WTC11 (cell line): Measurements from ENCODE around the gene CYLD.

ENCODE experiments used
- KAT7 ChIP-seq: sonication (generic); formaldehyde crosslinking; IDR thresholded peaks from 2 replicates; pipeline ENCODE4 v1.8.1; 2023; ENCODE audit warnings: missing genetic modification reagents, mild to moderate bottlenecking, borderline replicate concordance
- STAT6 ChIP-seq: sonication (generic); formaldehyde crosslinking; conservative IDR thresholded peaks from 2 replicates; pipeline ENCODE4 v1.8.1; 2023; ENCODE audit warnings: mild to moderate bottlenecking, low read depth, missing genetic modification reagents, moderate library complexity
- TF ChIP-seq, protein P1 (sequence below): sonication (generic); formaldehyde crosslinking; IDR thresholded peaks from 2 replicates; pipeline ENCODE4 v1.8.1; 2022; ENCODE audit warnings: mild to moderate bottlenecking, moderate library complexity, missing genetic modification reagents
- TF ChIP-seq, protein P2 (sequence below): fragments of 250-450 bp; sonication (Bioruptor Pico); IDR thresholded peaks from 2 replicates; pipeline ENCODE4 v1.9.0; 2021; ENCODE audit warnings: mild to moderate bottlenecking

DNA sequence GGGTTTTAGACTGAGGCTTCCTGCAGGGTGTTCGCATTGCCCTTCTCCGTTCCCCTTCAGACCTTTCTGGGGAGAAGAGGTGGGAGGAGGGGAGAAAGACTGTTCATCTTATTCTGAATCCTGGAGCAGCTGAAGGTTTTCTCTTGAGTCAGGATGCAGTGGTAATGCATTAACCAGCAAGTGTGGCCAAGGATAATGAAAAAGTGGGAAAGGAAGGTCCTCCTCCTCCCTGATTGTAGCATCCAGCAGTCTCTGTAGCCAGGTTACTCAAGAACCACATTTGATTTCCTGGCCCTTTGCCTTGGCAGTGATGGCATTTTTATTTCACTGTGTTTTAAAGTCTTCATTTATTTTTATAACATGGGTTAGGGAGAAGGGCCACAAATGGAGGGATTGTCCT is 59.1 kb downstream of the CYLD start:
- TF ChIP-seq, protein P1, sequence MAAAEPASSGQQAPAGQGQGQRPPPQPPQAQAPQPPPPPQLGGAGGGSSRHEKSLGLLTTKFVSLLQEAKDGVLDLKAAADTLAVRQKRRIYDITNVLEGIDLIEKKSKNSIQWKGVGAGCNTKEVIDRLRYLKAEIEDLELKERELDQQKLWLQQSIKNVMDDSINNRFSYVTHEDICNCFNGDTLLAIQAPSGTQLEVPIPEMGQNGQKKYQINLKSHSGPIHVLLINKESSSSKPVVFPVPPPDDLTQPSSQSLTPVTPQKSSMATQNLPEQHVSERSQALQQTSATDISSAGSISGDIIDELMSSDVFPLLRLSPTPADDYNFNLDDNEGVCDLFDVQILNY (CRISPR knock-in tag) = no peak
- TF ChIP-seq KAT7 (CRISPR knock-in tag) = no peak
- TF ChIP-seq, protein P2, sequence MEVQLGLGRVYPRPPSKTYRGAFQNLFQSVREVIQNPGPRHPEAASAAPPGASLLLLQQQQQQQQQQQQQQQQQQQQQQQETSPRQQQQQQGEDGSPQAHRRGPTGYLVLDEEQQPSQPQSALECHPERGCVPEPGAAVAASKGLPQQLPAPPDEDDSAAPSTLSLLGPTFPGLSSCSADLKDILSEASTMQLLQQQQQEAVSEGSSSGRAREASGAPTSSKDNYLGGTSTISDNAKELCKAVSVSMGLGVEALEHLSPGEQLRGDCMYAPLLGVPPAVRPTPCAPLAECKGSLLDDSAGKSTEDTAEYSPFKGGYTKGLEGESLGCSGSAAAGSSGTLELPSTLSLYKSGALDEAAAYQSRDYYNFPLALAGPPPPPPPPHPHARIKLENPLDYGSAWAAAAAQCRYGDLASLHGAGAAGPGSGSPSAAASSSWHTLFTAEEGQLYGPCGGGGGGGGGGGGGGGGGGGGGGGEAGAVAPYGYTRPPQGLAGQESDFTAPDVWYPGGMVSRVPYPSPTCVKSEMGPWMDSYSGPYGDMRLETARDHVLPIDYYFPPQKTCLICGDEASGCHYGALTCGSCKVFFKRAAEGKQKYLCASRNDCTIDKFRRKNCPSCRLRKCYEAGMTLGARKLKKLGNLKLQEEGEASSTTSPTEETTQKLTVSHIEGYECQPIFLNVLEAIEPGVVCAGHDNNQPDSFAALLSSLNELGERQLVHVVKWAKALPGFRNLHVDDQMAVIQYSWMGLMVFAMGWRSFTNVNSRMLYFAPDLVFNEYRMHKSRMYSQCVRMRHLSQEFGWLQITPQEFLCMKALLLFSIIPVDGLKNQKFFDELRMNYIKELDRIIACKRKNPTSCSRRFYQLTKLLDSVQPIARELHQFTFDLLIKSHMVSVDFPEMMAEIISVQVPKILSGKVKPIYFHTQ (CRISPR knock-in tag) = no peak
- no peak for TF ChIP-seq STAT6 (CRISPR knock-in tag)
